HepG2 (cell line): ENCODE data around the gene ISG20. TPM values are rescaled to one million over a fixed set of nuclear protein-coding genes. Genes with fewer than 3 reads are reported as not detected.
A peak's percentile ranks its signal among the peaks of the same experiment; 100 is the strongest.

ENCODE experiments used
- FOXP4 ChIP-seq: sonication (generic); formaldehyde crosslinking; IDR thresholded peaks from 2 replicates; pipeline ENCODE4 v1.4.0; 2020; ENCODE audit warnings: missing genetic modification reagents
- GATAD1 ChIP-seq: IDR thresholded peaks from 2 replicates; pipeline ENCODE4 v1.6.1; 2016; ENCODE audit warnings: missing genetic modification reagents, missing compliant biosample characterization
- IRF2 ChIP-seq: IDR thresholded peaks from 2 replicates; pipeline ENCODE4 v1.6.1; 2018; ENCODE audit warnings: missing genetic modification reagents, missing compliant biosample characterization
- IRF9 ChIP-seq: sonication (generic); formaldehyde crosslinking; IDR thresholded peaks from 2 replicates; pipeline ENCODE4 v1.8.0; 2022; ENCODE audit warnings: missing genetic modification reagents, mild to moderate bottlenecking, borderline replicate concordance
- ISX ChIP-seq: sonication (generic); formaldehyde crosslinking; conservative IDR thresholded peaks from 2 replicates; pipeline ENCODE4 v1.5.0; 2020; ENCODE audit warnings: missing genetic modification reagents
- NKX3-1 ChIP-seq: sonication (generic); formaldehyde crosslinking; IDR thresholded peaks from 2 replicates; pipeline ENCODE4 v1.5.0; 2020; ENCODE audit warnings: missing genetic modification reagents
- PAF1 ChIP-seq: IDR thresholded peaks from 2 replicates; pipeline ENCODE4 v1.6.1; 2016; ENCODE audit warnings: missing genetic modification reagents, missing compliant biosample characterization
- PHF8 ChIP-seq: sonication (generic); formaldehyde crosslinking; IDR thresholded peaks from 2 replicates; pipeline ENCODE4 v1.5.0; 2020; ENCODE audit warnings: missing genetic modification reagents
- REPIN1 ChIP-seq: sonication (generic); formaldehyde crosslinking; IDR thresholded peaks from 2 replicates; pipeline ENCODE4 v1.8.0; 2022; ENCODE audit warnings: missing genetic modification reagents, low read depth, mild to moderate bottlenecking, borderline replicate concordance
- TGIF2 ChIP-seq: IDR thresholded peaks from 2 replicates; pipeline ENCODE4 v1.6.1; 2016; ENCODE audit warnings: control low read depth, missing compliant biosample characterization
- TSC22D2 ChIP-seq: sonication (generic); formaldehyde crosslinking; IDR thresholded peaks from 2 replicates; pipeline ENCODE4 v1.5.1; 2020; ENCODE audit warnings: missing genetic modification reagents, mild to moderate bottlenecking, borderline replicate concordance
- ZNF512B ChIP-seq: sonication (generic); formaldehyde crosslinking; IDR thresholded peaks from 2 replicates; pipeline ENCODE4 v1.5.1; 2020; ENCODE audit warnings: missing genetic modification reagents, mild to moderate bottlenecking, borderline replicate concordance
- polyA plus RNA-seq, 8 experiments: library from polyadenylated mRNA; depleted of rRNA in 3 of 8; stranded (reverse) in 7 of 8; unstranded in 1 of 8; fragments of >200 nt; fragmentation: Illumina TruSeq in 4 of 8; extraction: Trizol in 4 of 8; gene quantifications; 2 replicates each; pipeline versions ENCODE4 v1.2.1 to v1.2.3, GENCODE V29; 2011 to 2016; ENCODE audit warnings: low read depth in 4 of 8, missing spikeins in 1 of 8, mixed read lengths in 1 of 8; ENCODE audit not compliant: insufficient read depth in 1 of 8
- total RNA-seq, 5 experiments: library from RNA; depleted of rRNA; stranded (reverse); fragments of >200 nt; fragmentation: Illumina TruSeq; extraction: Trizol; gene quantifications; 2 replicates each; pipeline ENCODE4 v1.2.3, GENCODE V29; 2016; ENCODE audit warnings: low read depth in 1 of 5
- TF ChIP-seq, protein P1 (sequence below): sonication (generic); formaldehyde crosslinking; IDR thresholded peaks from 2 replicates; pipeline ENCODE4 v1.4.0; 2020; ENCODE audit warnings: mild to moderate bottlenecking, missing genetic modification reagents
- TF ChIP-seq, protein P2 (sequence below): sonication (generic); formaldehyde crosslinking; IDR thresholded peaks from 2 replicates; pipeline ENCODE4 v1.4.0; 2020; ENCODE audit warnings: missing genetic modification reagents, borderline replicate concordance

ISG20 gene
- total and polyA plus RNA-seq, 2 of the 13 experiments (the other 11 are each of a cell fraction or from before 2014, with no cell fraction given), result 6.3 to 31.5 TPM

DNA sequence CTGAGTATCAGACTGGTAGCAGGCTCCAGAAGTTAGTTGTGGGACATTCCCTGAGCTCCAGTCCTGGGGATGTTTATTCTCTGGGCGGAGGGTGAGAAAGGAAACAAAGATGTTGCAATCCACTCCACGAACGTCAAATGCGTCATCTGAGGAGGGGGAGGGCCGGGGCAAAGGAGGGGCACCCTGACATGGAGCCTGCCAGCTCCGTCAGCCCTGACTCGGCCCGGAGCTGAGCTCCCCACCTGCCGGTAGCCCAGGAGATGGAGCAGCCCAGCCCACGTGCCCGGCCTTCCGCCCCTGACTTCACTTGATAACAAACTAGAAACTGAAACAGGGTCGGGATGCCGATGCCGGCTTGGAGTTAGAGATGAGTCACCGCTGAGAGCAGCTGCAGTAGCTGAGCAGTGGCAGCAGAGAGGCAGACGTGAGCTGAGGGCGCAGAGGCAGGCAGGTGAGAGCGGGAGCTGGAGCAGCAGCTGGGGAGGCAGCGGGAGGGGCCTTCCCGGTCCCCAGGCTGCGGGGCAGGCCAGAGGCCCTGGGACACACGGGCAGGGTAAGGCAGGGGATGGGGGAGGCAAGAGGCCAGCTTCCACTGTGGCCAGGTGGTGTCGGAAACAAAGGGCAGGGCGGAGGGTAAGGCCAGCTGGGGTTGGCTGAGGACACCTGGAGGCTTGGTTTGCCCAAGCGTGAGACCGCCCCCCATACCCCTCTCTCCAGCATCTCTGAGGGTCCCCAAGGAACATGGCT, at the start of gene ISG20 (continued):
- TF ChIP-seq FOXP4 (CRISPR knock-in tag) (peak; percentile 92), ZNF512B (0 out of 2 replicates have a peak, but pooled peaks have one; percentile 36), PHF8 (CRISPR knock-in tag) (peak; percentile 69), TSC22D2 (no peak), PAF1 (CRISPR knock-in tag) (no peak), ISX (CRISPR knock-in tag) (no peak), TGIF2 (peak; percentile 78), GATAD1 (peak; percentile 46; the same call in 1 of the 2 replicates), NKX3-1 (CRISPR knock-in tag) (peak; percentile 31; the same call in 1 of the 2 replicates), REPIN1 (CRISPR knock-in tag) (0 out of 2 replicates have a peak, but pooled peaks have one; percentile 70), IRF2 (peak; percentile 99), IRF9 (0 out of 2 replicates have a peak, but pooled peaks have one; percentile 54)
- TF ChIP-seq, protein P1, sequence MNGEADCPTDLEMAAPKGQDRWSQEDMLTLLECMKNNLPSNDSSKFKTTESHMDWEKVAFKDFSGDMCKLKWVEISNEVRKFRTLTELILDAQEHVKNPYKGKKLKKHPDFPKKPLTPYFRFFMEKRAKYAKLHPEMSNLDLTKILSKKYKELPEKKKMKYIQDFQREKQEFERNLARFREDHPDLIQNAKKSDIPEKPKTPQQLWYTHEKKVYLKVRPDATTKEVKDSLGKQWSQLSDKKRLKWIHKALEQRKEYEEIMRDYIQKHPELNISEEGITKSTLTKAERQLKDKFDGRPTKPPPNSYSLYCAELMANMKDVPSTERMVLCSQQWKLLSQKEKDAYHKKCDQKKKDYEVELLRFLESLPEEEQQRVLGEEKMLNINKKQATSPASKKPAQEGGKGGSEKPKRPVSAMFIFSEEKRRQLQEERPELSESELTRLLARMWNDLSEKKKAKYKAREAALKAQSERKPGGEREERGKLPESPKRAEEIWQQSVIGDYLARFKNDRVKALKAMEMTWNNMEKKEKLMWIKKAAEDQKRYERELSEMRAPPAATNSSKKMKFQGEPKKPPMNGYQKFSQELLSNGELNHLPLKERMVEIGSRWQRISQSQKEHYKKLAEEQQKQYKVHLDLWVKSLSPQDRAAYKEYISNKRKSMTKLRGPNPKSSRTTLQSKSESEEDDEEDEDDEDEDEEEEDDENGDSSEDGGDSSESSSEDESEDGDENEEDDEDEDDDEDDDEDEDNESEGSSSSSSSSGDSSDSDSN (CRISPR knock-in tag), result peak; percentile 92
- TF ChIP-seq, protein P2, sequence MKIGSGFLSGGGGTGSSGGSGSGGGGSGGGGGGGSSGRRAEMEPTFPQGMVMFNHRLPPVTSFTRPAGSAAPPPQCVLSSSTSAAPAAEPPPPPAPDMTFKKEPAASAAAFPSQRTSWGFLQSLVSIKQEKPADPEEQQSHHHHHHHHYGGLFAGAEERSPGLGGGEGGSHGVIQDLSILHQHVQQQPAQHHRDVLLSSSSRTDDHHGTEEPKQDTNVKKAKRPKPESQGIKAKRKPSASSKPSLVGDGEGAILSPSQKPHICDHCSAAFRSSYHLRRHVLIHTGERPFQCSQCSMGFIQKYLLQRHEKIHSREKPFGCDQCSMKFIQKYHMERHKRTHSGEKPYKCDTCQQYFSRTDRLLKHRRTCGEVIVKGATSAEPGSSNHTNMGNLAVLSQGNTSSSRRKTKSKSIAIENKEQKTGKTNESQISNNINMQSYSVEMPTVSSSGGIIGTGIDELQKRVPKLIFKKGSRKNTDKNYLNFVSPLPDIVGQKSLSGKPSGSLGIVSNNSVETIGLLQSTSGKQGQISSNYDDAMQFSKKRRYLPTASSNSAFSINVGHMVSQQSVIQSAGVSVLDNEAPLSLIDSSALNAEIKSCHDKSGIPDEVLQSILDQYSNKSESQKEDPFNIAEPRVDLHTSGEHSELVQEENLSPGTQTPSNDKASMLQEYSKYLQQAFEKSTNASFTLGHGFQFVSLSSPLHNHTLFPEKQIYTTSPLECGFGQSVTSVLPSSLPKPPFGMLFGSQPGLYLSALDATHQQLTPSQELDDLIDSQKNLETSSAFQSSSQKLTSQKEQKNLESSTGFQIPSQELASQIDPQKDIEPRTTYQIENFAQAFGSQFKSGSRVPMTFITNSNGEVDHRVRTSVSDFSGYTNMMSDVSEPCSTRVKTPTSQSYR (CRISPR knock-in tag), result peak; percentile 90
